OCI-LY7 (cell line): ENCODE measurements around the gene FGF5. TPM values are rescaled to one million over a fixed set of nuclear protein-coding genes. Genes with fewer than 3 reads are reported as not detected.

ENCODE experiments used
- BruUV-seq: library from RNA; stranded (reverse); fragments of 400-500 nt; replicated peaks from 2 replicates; lab custom pipeline; 2021; lab: Mats Ljungman, UMichigan
- CTCF ChIA-PET: fragments of 300-600 bp; sonication (Branson Sonifier 250); formaldehyde crosslinking; loops from one replicate; lab custom pipeline; 2022; ENCODE audit warnings: antibody characterized with exemption; ENCODE audit not compliant: unreplicated experiment; lab: Charles Lee
- POLR2A ChIA-PET: fragments of 300-600 bp; sonication (Branson Sonifier 250); formaldehyde crosslinking; loops from one replicate; lab custom pipeline; 2022; ENCODE audit warnings: antibody characterized with exemption; lab: Charles Lee
- DNase-seq: peaks from one replicate; pipeline ENCODE4 v3.0.0-alpha.2; 2015; ENCODE audit warnings: low spot score
- H2AFZ ChIP-seq: fragments of 200-600 bp; sonication (generic), shearing (Covaris generic); 2 replicates; pipeline ENCODE4 v1.6.1; 2014; ENCODE audit warnings: mild to moderate bottlenecking, antibody characterized with exemption, low read length, moderate library complexity
- H3K27ac ChIP-seq: fragments of 200-600 bp; sonication (generic); 2 replicates; pipeline ENCODE4 v1.5.1; 2014; ENCODE audit warnings: mixed run types, low read depth, mild to moderate bottlenecking, moderate library complexity, low read length, inconsistent platforms; ENCODE audit not compliant: poor library complexity, severe bottlenecking
- H3K36me3 ChIP-seq: fragments of 200-600 bp; sonication (generic); 2 replicates; pipeline ENCODE4 v1.6.1; 2014; ENCODE audit warnings: mild to moderate bottlenecking, antibody characterized with exemption, low read length, moderate library complexity, mixed read lengths; ENCODE audit not compliant: insufficient read depth
- H3K4me1 ChIP-seq: fragments of 200-600 bp; sonication (generic); 2 replicates; pipeline ENCODE4 v1.5.1; 2014; ENCODE audit warnings: mild to moderate bottlenecking, low read length; ENCODE audit not compliant: insufficient read depth, poor library complexity, severe bottlenecking
- H3K4me2 ChIP-seq: fragments of 200-600 bp; sonication (generic); 2 replicates; pipeline ENCODE4 v1.6.1; 2014; ENCODE audit warnings: mild to moderate bottlenecking, low read length
- H3K4me3 ChIP-seq: fragments of 200-600 bp; sonication (generic); 2 replicates; pipeline ENCODE4 v1.5.1; 2014; ENCODE audit warnings: mild to moderate bottlenecking, low read depth, low read length; ENCODE audit not compliant: poor library complexity, severe bottlenecking
- H3K79me2 ChIP-seq: fragments of 200-600 bp; sonication (generic); 2 replicates; pipeline ENCODE4 v1.6.1; 2016; ENCODE audit warnings: low read depth, mild to moderate bottlenecking, low read length, moderate library complexity, mixed read lengths; ENCODE audit not compliant: insufficient read depth
- H3K9me2 ChIP-seq: fragments of 200-600 bp; sonication (generic); 2 replicates; pipeline ENCODE4 v1.6.1; 2016; ENCODE audit warnings: mild to moderate bottlenecking, low read length, mixed read lengths; ENCODE audit not compliant: insufficient read depth
- H3K9me3 ChIP-seq: fragments of 200-600 bp; sonication (generic); 2 replicates; pipeline ENCODE4 v1.6.1; 2014; ENCODE audit warnings: mild to moderate bottlenecking, mixed run types, low read length, mixed read lengths
- H4K20me1 ChIP-seq: fragments of 200-600 bp; sonication (generic); 2 replicates; pipeline ENCODE4 v1.6.1; 2014; ENCODE audit warnings: mild to moderate bottlenecking, antibody characterized with exemption, low read length, moderate library complexity, mixed read lengths; ENCODE audit not compliant: insufficient read depth
- CTCF ChIP-seq: fragments of 200-600 bp; sonication (generic); conservative IDR thresholded peaks from 2 replicates; pipeline ENCODE4 v1.5.1; 2014; ENCODE audit warnings: mild to moderate bottlenecking, antibody characterized with exemption, low read length, moderate library complexity, mixed read lengths
- EZH2phosphoT487 ChIP-seq: fragments of 200-600 bp; sonication (generic); IDR thresholded peaks from 2 replicates; pipeline ENCODE4 v1.6.1; 2018; ENCODE audit warnings: low read depth, borderline replicate concordance, mild to moderate bottlenecking, mixed run types, antibody characterized with exemption, low read length, moderate library complexity, mixed read lengths
- intact Hi-C: fragments of 100-400 bp; cut with micrococcal nuclease; formaldehyde crosslinking; loops from one replicate; pipeline ENCODE4 v1.10.0; 2022; ENCODE audit not compliant: unreplicated experiment
- total RNA-seq, 2 experiments: library from RNA; depleted of rRNA in 1 of 2; stranded (reverse); fragments of >200 nt in 1 of 2; shearing (Covaris generic) in 1 of 2; gene quantifications; 2 replicates each; pipeline ENCODE4 v1.2.3, GENCODE V29; 2014 to 2022

FGF5 gene
- total RNA-seq, 2 experiments from 2014 or later, result 0.06 TPM; not detected in 1

- H3K4me2 ChIP-seq, result no peak overlapping the region
- no peak for TF ChIP-seq CTCF
- no peak for TF ChIP-seq EZH2phosphoT487
- intact Hi-C loops, result no loop called here
- no peaks in the 10 kb centered on the region for H3K9me2 ChIP-seq
- ChIA-PET CTCF (no interaction called here), POLR2A (interaction anchor here (1.0 kb wide), 1 partner anchor 13 kb away, joined by 3 read pairs; the partner anchor contains the start of gene FGF5)
- no peak overlapping the region for H3K4me3 ChIP-seq
- H3K79me2 ChIP-seq, result no peaks in the 10 kb centered on the region
- BruUV-seq, result no TSS peak
- H4K20me1 ChIP-seq, result no peaks in the 10 kb centered on the region
- H3K9me3 ChIP-seq, result no peaks in the 10 kb centered on the region
- no peak for DNase-seq
- H3K4me1 ChIP-seq, result no peaks in the 10 kb centered on the region
- H2AFZ ChIP-seq, result no peak overlapping the region
- H3K36me3 ChIP-seq, result no peaks in the 10 kb centered on the region
- H3K27ac ChIP-seq, result no peak overlapping the region
These were observed 12.3 kb upstream of the FGF5 start for GRCh38 chr4:80254114-80254513.

- no peak for DNase-seq
- BruUV-seq, result no TSS peak
- TF ChIP-seq EZH2phosphoT487 (no peak), CTCF (no peak)
- no peaks in the 10 kb centered on the region for H4K20me1 ChIP-seq
- no peaks in the 10 kb centered on the region for H3K4me1 ChIP-seq
- no peak overlapping the region for H3K4me2 ChIP-seq
- H3K9me3 ChIP-seq, result no peaks in the 10 kb centered on the region
- H2AFZ ChIP-seq, result no peak overlapping the region
- H3K9me2 ChIP-seq, result no peaks in the 10 kb centered on the region
- no peak overlapping the region for H3K4me3 ChIP-seq
- CTCF ChIA-PET, result no interaction called here
- H3K36me3 ChIP-seq, result no peaks in the 10 kb centered on the region
- no peaks in the 10 kb centered on the region for H3K79me2 ChIP-seq
- POLR2A ChIA-PET, result interaction anchor here (1.0 kb wide), 1 partner anchor 11 kb away, joined by 3 read pairs; the partner anchor contains the start of gene FGF5
- H3K27ac ChIP-seq, result no peak overlapping the region
- intact Hi-C loops, result no loop called here
These were observed 11.0 kb upstream of the FGF5 start for GRCh38 chr4:80255329-80256095.

GRCh38 chr4:80257851-80258250 lies 8.6 kb upstream of the FGF5 start:
- H3K4me2 ChIP-seq, result no peak overlapping the region
- CTCF ChIA-PET, result no interaction called here
- no TSS peak for BruUV-seq

More at GRCh38 chr4:80257851-80258250, 8.6 kb upstream of the FGF5 start:
- Histone ChIP-seq H3K27ac (no peak overlapping the region), H4K20me1 (no peaks in the 10 kb centered on the region), H3K4me1 (no peaks in the 10 kb centered on the region), H3K36me3 (no peaks in the 10 kb centered on the region), H3K9me3 (no peaks in the 10 kb centered on the region), H3K79me2 (no peaks in the 10 kb centered on the region), H3K9me2 (no peaks in the 10 kb centered on the region), H2AFZ (no peak overlapping the region), H3K4me3 (no peak overlapping the region)
- no peak for DNase-seq
- TF ChIP-seq EZH2phosphoT487, result no peak
- no peak for TF ChIP-seq CTCF
- intact Hi-C loops, result no loop called here
- POLR2A ChIA-PET, result interaction anchor here (0.7 to 1.0 kb wide), 2 partner anchors 12 to 954 kb away, joined by 3 to 9 read pairs; no protein-coding TSS in a partner anchor
